Activated CD4-positive, alpha-beta T cell treated with anti-CD3 and anti-CD28 coated beads, Interleukin-2, amount 10 ng/mL, durations not matched to agents 24 days and 14 days (primary cell): ENCODE data around the gene CD48. TPM values are rescaled to one million over a fixed set of nuclear protein-coding genes. Genes with fewer than 3 reads are reported as not detected.
A peak's percentile ranks its signal among the peaks of the same experiment; 100 is the strongest.

Experiments
- DNase-seq: peaks from one replicate; pipeline ENCODE4 v3.0.0; 2022
- H3K27ac Mint-ChIP-seq: one replicate; pipeline ENCODE4 v1.8.0; 2022; ENCODE audit warnings: mild to moderate bottlenecking, mixed read lengths
- H3K27me3 Mint-ChIP-seq: one replicate; pipeline ENCODE4 v1.8.0; 2022; ENCODE audit warnings: mixed read lengths
- H3K36me3 Mint-ChIP-seq: one replicate; pipeline ENCODE4 v1.8.0; 2022; ENCODE audit warnings: low read depth, mild to moderate bottlenecking, mixed read lengths
- H3K4me1 Mint-ChIP-seq: one replicate; pipeline ENCODE4 v1.8.0; 2021; ENCODE audit warnings: mixed read lengths
- H3K4me3 Mint-ChIP-seq: one replicate; pipeline ENCODE4 v1.8.0; 2022; ENCODE audit warnings: mild to moderate bottlenecking, moderate library complexity, mixed read lengths
- H3K9me3 Mint-ChIP-seq: one replicate; pipeline ENCODE4 v1.8.0; 2021; ENCODE audit warnings: mixed read lengths
- intact Hi-C: fragments of 100-400 bp; cut with micrococcal nuclease; formaldehyde crosslinking; loops from one replicate; pipeline ENCODE4 v1.15.1; 2023
- total RNA-seq: library from RNA; stranded (reverse); gene quantifications from 2 replicates; pipeline ENCODE4 v1.2.3, GENCODE V29; 2022

The CD48 gene
- total RNA-seq, 1 donor from 2014 or later, result 208 TPM

DNA sequence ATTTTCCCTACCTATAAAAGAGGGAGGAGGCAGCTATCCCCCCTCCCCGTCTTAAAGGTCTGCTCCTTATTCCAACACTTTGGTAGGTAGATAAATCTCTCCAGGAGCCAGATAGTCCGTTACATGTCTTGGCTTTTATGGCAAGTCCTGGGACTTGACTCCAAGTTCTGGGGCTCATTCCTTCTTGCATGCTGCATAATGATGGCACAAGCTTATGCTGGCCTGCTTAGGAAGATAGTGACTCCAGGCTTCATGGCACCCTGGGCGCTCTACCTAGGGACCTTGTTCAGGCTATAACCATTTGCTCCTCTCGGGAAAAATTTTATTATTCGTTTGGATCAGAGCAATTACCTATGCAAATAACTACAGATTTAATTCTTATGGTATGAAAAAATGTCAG is 68.5 kb downstream of the CD48 start:
- H3K9me3 Mint-ChIP-seq, result no peaks in the 10 kb centered on the region
- intact Hi-C loops, result loop anchor here (10.0 kb wide), 1 partner anchor 1628 kb away; no protein-coding TSS in a partner anchor
- H3K4me3 Mint-ChIP-seq, result peak overlapping the region; percentile 98
- peaks cover 53% of the 10 kb centered on the region for H3K4me1 Mint-ChIP-seq
- H3K36me3 Mint-ChIP-seq, result peaks cover 70% of the 10 kb centered on the region
- H3K27ac Mint-ChIP-seq, result peak overlapping the region; percentile 98
- no peak for DNase-seq
- no peaks in the 10 kb centered on the region for H3K27me3 Mint-ChIP-seq

DNA sequence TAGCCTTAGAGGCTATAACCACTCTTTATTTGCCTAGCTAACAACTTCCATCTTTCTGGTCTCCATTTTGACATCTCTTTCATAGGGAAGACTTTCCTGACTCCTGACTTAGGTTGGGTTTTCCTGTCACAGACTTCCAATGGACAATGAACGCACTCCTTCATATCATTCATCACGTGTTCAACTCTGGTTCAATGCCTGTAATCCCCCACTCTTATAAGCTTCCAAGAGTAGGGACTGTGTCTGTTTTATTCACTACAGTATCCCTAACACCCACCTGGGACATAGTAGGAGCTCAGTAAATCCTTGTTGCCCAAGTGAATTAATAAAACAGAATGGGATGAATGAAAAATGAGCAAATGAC is 69.4 kb downstream of the CD48 start:
- H3K36me3 Mint-ChIP-seq, result peaks cover 77% of the 10 kb centered on the region
- peak overlapping the region; percentile 98 for H3K27ac Mint-ChIP-seq
- no peaks in the 10 kb centered on the region for H3K9me3 Mint-ChIP-seq
- peak overlapping the region; percentile 98 for H3K4me3 Mint-ChIP-seq
- H3K4me1 Mint-ChIP-seq, result peaks cover 56% of the 10 kb centered on the region
- DNase-seq, result no peak
- intact Hi-C loops, result loop anchor here (10.0 kb wide), 1 partner anchor 1627 kb away; no protein-coding TSS in a partner anchor
- H3K27me3 Mint-ChIP-seq, result no peaks in the 10 kb centered on the region

- Mint-ChIP-seq H3K27ac (peak overlapping the region; percentile 98), H3K27me3 (no peaks in the 10 kb centered on the region), H3K4me1 (peaks cover 62% of the 10 kb centered on the region), H3K4me3 (peak overlapping the region; percentile 98), H3K36me3 (peaks cover 83% of the 10 kb centered on the region), H3K9me3 (no peaks in the 10 kb centered on the region)
- peak; percentile 78 for DNase-seq
- intact Hi-C loops, result loop anchor here (2.0 to 10.0 kb wide), 3 partner anchors 23 to 1627 kb away; no protein-coding TSS in a partner anchor
Measured at GRCh38 chr1:160641323-160642280, 70.0 kb downstream of the CD48 start.

DNA sequence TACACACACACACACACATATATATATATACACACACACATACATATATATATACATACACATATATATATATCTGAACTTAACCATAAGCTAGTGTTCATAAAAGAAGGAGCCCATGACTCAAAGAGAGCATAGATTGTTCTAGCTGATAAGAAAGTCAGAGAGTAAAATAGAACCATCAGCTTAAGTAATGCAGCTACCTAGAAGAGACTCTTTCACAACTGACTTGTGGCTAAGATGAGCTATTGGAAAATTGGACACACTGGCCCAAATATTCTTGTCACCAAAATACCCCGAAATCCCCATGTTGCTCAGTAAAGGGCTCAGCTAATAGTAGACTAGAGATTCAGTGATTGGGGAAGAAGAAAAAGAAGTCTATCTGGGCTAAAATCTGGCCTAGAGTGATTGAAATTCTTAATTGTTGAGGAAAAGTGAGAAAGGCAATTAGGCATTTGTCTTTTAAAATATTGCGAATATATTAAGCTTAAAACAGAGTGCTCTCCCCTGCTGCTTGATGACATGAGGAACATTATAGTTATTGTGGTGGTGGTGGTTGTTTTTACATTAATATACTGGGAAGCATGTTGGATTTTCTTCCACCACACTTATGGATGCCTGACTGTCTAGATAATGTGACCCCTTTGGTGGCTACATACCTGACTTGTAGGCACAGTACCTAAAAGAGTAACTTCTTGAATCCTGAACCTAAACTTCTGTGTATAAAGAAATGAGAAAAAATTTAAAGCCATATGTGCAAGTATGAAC is 71.1 kb downstream of the CD48 start:
- no peaks in the 10 kb centered on the region for H3K27me3 Mint-ChIP-seq
- peak; percentile 78 for DNase-seq
- peaks cover 70% of the 10 kb centered on the region for H3K4me1 Mint-ChIP-seq
- H3K36me3 Mint-ChIP-seq, result peaks cover 86% of the 10 kb centered on the region
- intact Hi-C loops, result loop anchor here (1.0 to 10.0 kb wide), 4 partner anchors 13 to 1626 kb away; no protein-coding TSS in a partner anchor
- peak overlapping the region; percentile 98 for H3K4me3 Mint-ChIP-seq
- H3K27ac Mint-ChIP-seq, result peak overlapping the region; percentile 98
- H3K9me3 Mint-ChIP-seq, result no peaks in the 10 kb centered on the region

- peak overlapping the region; percentile 79 for H3K4me3 Mint-ChIP-seq
- no peaks in the 10 kb centered on the region for H3K9me3 Mint-ChIP-seq
- H3K27ac Mint-ChIP-seq, result peak overlapping the region; percentile 96
- peaks cover 76% of the 10 kb centered on the region for H3K4me1 Mint-ChIP-seq
- peaks cover 86% of the 10 kb centered on the region for H3K36me3 Mint-ChIP-seq
- no peak for DNase-seq
- intact Hi-C loops, result loop anchor here (1.0 to 10.0 kb wide), 4 partner anchors 12 to 1625 kb away; no protein-coding TSS in a partner anchor
- no peaks in the 10 kb centered on the region for H3K27me3 Mint-ChIP-seq
Measured at GRCh38 chr1:160639652-160640051, 72.0 kb downstream of the CD48 start.

DNA sequence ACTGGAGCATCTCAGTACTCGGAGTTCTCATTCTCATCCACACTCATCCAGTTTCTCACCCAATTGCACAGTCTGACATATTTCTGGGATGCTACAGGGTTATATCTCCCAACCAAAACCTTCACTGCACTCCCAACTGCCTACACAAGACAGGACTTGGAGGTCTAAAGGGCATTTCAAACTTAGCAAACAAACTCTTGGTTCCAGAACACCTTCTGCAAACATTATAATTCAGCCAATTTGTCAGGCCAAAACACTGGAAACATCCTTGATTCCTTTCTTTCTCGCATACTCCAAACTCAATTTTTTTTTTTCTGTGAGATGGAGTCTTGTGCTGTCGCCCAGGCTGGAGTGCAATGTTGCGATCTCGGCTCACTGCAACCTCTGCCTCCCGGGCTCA is 72.7 kb downstream of the CD48 start:
- peak overlapping the region; percentile 79 for H3K4me3 Mint-ChIP-seq
- H3K9me3 Mint-ChIP-seq, result no peaks in the 10 kb centered on the region
- peak overlapping the region; percentile 96 for H3K27ac Mint-ChIP-seq
- H3K27me3 Mint-ChIP-seq, result no peaks in the 10 kb centered on the region
- H3K36me3 Mint-ChIP-seq, result peaks cover 86% of the 10 kb centered on the region
- DNase-seq, result no peak
- intact Hi-C loops, result loop anchor here (1.0 kb wide), 2 partner anchors 8 to 34 kb away; partner anchors contain the start of gene SLAMF1
- peaks cover 80% of the 10 kb centered on the region for H3K4me1 Mint-ChIP-seq

DNA sequence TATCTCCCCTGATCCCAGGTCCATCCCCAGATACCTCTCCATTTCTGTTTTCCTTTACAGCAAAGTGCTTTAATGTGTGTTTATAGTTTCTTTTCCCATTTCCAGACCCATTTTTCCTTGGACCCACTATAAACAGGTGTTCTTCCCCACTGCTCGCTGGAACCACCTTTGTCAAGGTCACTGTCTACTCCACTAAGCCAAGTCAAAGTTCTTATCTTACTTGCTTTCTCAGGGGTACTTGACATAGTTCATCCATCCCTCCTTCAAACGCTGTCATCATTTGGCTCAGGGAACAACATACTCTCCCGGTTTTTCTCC is 73.1 kb downstream of the CD48 start:
- peaks cover 84% of the 10 kb centered on the region for H3K4me1 Mint-ChIP-seq
- H3K4me3 Mint-ChIP-seq, result peak overlapping the region; percentile 79
- intact Hi-C loops, result loop anchor here (1.0 kb wide), 2 partner anchors 9 to 35 kb away; partner anchors contain the start of gene SLAMF1
- no peaks in the 10 kb centered on the region for H3K9me3 Mint-ChIP-seq
- H3K36me3 Mint-ChIP-seq, result peaks cover 86% of the 10 kb centered on the region
- H3K27me3 Mint-ChIP-seq, result no peaks in the 10 kb centered on the region
- H3K27ac Mint-ChIP-seq, result peak overlapping the region; percentile 96
- no peak for DNase-seq

- peak overlapping the region; percentile 79 for H3K4me3 Mint-ChIP-seq
- H3K4me1 Mint-ChIP-seq, result peaks cover 86% of the 10 kb centered on the region
- H3K36me3 Mint-ChIP-seq, result peaks cover 86% of the 10 kb centered on the region
- intact Hi-C loops, result loop anchor here (1.0 kb wide), 2 partner anchors 9 to 35 kb away; partner anchors contain the start of gene SLAMF1
- no peaks in the 10 kb centered on the region for H3K27me3 Mint-ChIP-seq
- H3K9me3 Mint-ChIP-seq, result no peaks in the 10 kb centered on the region
- peak; percentile 89 for DNase-seq
- peak overlapping the region; percentile 96 for H3K27ac Mint-ChIP-seq
Measured at GRCh38 chr1:160637821-160638539, 73.6 kb downstream of the CD48 start.

GRCh38 chr1:160637065-160637464 is 74.6 kb downstream of the CD48 start:
- intact Hi-C loops, result no loop called here
- peak overlapping the region; percentile 79 for H3K4me3 Mint-ChIP-seq
- no peak for DNase-seq
- H3K36me3 Mint-ChIP-seq, result peaks cover 85% of the 10 kb centered on the region
- peak overlapping the region; percentile 96 for H3K27ac Mint-ChIP-seq
- no peaks in the 10 kb centered on the region for H3K27me3 Mint-ChIP-seq
- no peaks in the 10 kb centered on the region for H3K9me3 Mint-ChIP-seq
- peaks cover 84% of the 10 kb centered on the region for H3K4me1 Mint-ChIP-seq

DNA sequence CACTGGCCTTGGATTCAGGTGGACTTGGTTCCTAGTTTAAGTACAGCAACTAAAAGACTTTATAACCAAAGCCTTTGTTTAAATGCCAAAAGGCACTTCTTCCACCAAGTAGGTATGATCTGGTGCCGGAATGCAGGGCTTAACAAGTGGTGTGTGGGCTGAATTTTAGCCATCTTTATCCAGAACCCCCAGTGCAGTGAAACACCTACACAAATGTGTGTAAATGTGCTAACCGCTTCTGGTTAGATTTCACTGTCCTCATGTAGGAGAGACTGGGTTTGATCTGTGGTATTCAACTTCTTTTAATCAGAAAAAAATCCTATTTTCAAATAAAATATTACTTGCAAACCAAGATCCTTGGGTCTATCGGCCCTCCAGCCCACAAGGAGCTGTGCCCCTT is 75.1 kb downstream of the CD48 start:
- intact Hi-C loops, result no loop called here
- no peak for DNase-seq
- no peaks in the 10 kb centered on the region for H3K27me3 Mint-ChIP-seq
- peaks cover 89% of the 10 kb centered on the region for H3K36me3 Mint-ChIP-seq
- no peaks in the 10 kb centered on the region for H3K9me3 Mint-ChIP-seq
- H3K4me1 Mint-ChIP-seq, result peaks cover 85% of the 10 kb centered on the region
- H3K4me3 Mint-ChIP-seq, result peak overlapping the region; percentile 20
- H3K27ac Mint-ChIP-seq, result peak overlapping the region; percentile 96

- intact Hi-C loops, result no loop called here
- Mint-ChIP-seq H3K36me3 (peaks cover 91% of the 10 kb centered on the region), H3K27me3 (no peaks in the 10 kb centered on the region), H3K9me3 (no peaks in the 10 kb centered on the region), H3K4me1 (peaks cover 87% of the 10 kb centered on the region), H3K4me3 (peak overlapping the region; percentile 38), H3K27ac (peak overlapping the region; percentile 72)
- no peak for DNase-seq
Measured at GRCh38 chr1:160636076-160636475, 75.5 kb downstream of the CD48 start.

GRCh38 chr1:160634543-160635491 is 76.8 kb downstream of the CD48 start:
- peak overlapping the region; percentile 63 for H3K4me3 Mint-ChIP-seq
- no peak for DNase-seq
- peaks cover 90% of the 10 kb centered on the region for H3K4me1 Mint-ChIP-seq
- no peaks in the 10 kb centered on the region for H3K27me3 Mint-ChIP-seq
- H3K36me3 Mint-ChIP-seq, result peaks cover 94% of the 10 kb centered on the region
- intact Hi-C loops, result no loop called here
- no peaks in the 10 kb centered on the region for H3K9me3 Mint-ChIP-seq
- peak overlapping the region; percentile 84 for H3K27ac Mint-ChIP-seq
